ENCODE measurements around the gene C3orf20. TPM values are rescaled to one million over a fixed set of nuclear protein-coding genes. Genes with fewer than 3 reads are reported as not detected.

The C3orf20 gene
- total RNA-seq, 1 donor from 2014 or later = not detected

DNA sequence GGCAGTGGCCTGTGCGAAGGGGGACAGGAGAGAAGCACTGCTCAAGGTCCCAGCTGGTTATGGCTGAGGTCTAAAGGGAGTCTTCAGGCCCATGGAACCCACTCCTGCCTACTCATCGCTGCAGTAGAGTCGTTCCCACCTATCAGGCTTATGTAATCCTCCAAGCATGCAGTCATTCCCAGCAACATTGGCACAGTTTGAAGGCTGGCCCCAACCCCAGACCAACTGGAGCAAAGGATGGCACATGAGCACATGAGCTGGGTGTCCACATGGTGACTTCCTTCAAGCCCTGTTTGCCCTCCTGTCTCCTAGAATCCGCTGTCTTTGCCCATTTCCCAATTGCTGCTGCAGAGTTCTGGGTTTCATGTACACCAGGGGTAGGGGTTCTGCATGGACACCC lies 83.4 kb downstream of the C3orf20 start:
- H3K27ac Mint-ChIP-seq (ENCODE audit: unreplicated experiment) = no peak overlapping the region
- no peaks in the 10 kb centered on the region for H3K4me1 Mint-ChIP-seq (ENCODE audit: low read depth, unreplicated experiment)
- H3K27me3 Mint-ChIP-seq (ENCODE audit: unreplicated experiment) = peaks cover 1% of the 10 kb centered on the region
- H3K9me3 Mint-ChIP-seq (ENCODE audit: unreplicated experiment) = peaks cover 6% of the 10 kb centered on the region
- no peak for TF ChIP-seq CTCF (IDR thresholded peaks at IDR 0.05; ENCODE audit: partially characterized antibody, unreplicated experiment)
- no peak for DNase-seq
- H3K4me3 Mint-ChIP-seq (ENCODE audit: unreplicated experiment) = no peak overlapping the region
- H3K36me3 Mint-ChIP-seq (ENCODE audit: unreplicated experiment) = no peaks in the 10 kb centered on the region

- TF ChIP-seq CTCF (IDR thresholded peaks at IDR 0.05; ENCODE audit: partially characterized antibody, unreplicated experiment) = no peak
- Mint-ChIP-seq H3K4me3 (ENCODE audit: unreplicated experiment) (no peak overlapping the region), H3K36me3 (ENCODE audit: unreplicated experiment) (no peaks in the 10 kb centered on the region), H3K27me3 (ENCODE audit: unreplicated experiment) (peaks cover 1% of the 10 kb centered on the region), H3K27ac (ENCODE audit: unreplicated experiment) (no peak overlapping the region), H3K9me3 (ENCODE audit: unreplicated experiment) (peaks cover 6% of the 10 kb centered on the region), H3K4me1 (ENCODE audit: low read depth, unreplicated experiment) (no peaks in the 10 kb centered on the region)
- no peak for DNase-seq
Measured at GRCh38 chr3:14758959-14759358, 84.0 kb downstream of the C3orf20 start.

GRCh38 chr3:14760185-14760584 lies 85.2 kb downstream of the C3orf20 start:
- no peak overlapping the region for H3K4me3 Mint-ChIP-seq (ENCODE audit: unreplicated experiment)
- no peak for DNase-seq
- no peaks in the 10 kb centered on the region for H3K36me3 Mint-ChIP-seq (ENCODE audit: unreplicated experiment)
- no peak for TF ChIP-seq CTCF (IDR thresholded peaks at IDR 0.05; ENCODE audit: partially characterized antibody, unreplicated experiment)
- no peak overlapping the region for H3K27ac Mint-ChIP-seq (ENCODE audit: unreplicated experiment)
- peaks cover 5% of the 10 kb centered on the region for H3K27me3 Mint-ChIP-seq (ENCODE audit: unreplicated experiment)
- no peaks in the 10 kb centered on the region for H3K4me1 Mint-ChIP-seq (ENCODE audit: low read depth, unreplicated experiment)
- peaks cover 6% of the 10 kb centered on the region for H3K9me3 Mint-ChIP-seq (ENCODE audit: unreplicated experiment)

GRCh38 chr3:14761121-14761672 lies 86.3 kb downstream of the C3orf20 start:
- no peak for DNase-seq

More at GRCh38 chr3:14761121-14761672, 86.3 kb downstream of the C3orf20 start:
- peaks cover 9% of the 10 kb centered on the region for H3K27me3 Mint-ChIP-seq (ENCODE audit: unreplicated experiment)
- H3K36me3 Mint-ChIP-seq (ENCODE audit: unreplicated experiment) = no peaks in the 10 kb centered on the region
- TF ChIP-seq CTCF (IDR thresholded peaks at IDR 0.05; ENCODE audit: partially characterized antibody, unreplicated experiment) = no peak
- H3K4me1 Mint-ChIP-seq (ENCODE audit: low read depth, unreplicated experiment) = no peaks in the 10 kb centered on the region
- H3K4me3 Mint-ChIP-seq (ENCODE audit: unreplicated experiment) = no peak overlapping the region
- no peak overlapping the region for H3K27ac Mint-ChIP-seq (ENCODE audit: unreplicated experiment)
- H3K9me3 Mint-ChIP-seq (ENCODE audit: unreplicated experiment) = peaks cover 6% of the 10 kb centered on the region

All from glutamatergic neuron (in vitro differentiated cells).